Nucleus accumbens (tissue), 56 donors: ENCODE results near the gene GPR152.

ENCODE experiments used
- DNase-seq, 56 donors: peaks; one replicate each; lab custom pipeline; 2025; lab: John Stamatoyannopoulos, UW

Gene GPR152, protein sequence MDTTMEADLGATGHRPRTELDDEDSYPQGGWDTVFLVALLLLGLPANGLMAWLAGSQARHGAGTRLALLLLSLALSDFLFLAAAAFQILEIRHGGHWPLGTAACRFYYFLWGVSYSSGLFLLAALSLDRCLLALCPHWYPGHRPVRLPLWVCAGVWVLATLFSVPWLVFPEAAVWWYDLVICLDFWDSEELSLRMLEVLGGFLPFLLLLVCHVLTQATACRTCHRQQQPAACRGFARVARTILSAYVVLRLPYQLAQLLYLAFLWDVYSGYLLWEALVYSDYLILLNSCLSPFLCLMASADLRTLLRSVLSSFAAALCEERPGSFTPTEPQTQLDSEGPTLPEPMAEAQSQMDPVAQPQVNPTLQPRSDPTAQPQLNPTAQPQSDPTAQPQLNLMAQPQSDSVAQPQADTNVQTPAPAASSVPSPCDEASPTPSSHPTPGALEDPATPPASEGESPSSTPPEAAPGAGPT

DNA sequence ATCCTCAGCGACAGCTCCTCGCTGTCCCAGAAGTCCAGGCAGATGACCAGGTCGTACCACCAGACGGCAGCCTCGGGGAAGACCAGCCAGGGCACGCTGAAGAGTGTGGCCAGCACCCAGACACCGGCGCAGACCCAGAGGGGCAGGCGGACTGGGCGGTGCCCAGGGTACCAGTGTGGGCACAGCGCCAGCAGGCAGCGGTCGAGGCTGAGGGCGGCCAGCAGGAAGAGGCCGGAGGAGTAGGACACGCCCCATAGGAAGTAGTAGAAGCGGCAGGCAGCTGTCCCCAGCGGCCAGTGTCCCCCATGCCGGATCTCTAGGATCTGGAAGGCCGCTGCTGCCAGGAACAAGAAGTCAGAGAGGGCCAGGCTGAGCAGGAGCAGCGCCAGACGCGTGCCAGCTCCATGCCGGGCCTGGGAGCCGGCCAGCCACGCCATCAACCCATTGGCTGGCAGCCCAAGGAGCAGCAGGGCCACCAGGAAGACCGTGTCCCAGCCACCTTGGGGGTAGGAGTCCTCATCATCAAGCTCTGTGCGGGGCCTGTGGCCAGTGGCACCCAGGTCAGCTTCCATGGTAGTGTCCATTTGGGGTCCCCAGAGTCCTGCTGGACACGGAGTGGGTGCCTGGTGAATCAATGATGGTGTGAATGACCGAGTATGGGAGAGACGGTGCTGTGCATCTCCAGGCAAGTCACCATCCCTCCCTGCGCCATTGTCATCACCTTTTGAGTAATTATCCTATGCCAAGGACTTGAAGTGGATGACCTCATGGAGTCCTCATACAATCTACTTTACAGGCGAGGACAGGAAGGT lies at the start of gene GPR152:
TSS of gene GPR152 (minus strand) at position 589 of the 812 bp plus-strand sequence. CDS start at position 584, 5 bp downstream.
- peak in 3 of 56 donors; percentile 18 to 50 (median 20) for DNase-seq

DNA sequence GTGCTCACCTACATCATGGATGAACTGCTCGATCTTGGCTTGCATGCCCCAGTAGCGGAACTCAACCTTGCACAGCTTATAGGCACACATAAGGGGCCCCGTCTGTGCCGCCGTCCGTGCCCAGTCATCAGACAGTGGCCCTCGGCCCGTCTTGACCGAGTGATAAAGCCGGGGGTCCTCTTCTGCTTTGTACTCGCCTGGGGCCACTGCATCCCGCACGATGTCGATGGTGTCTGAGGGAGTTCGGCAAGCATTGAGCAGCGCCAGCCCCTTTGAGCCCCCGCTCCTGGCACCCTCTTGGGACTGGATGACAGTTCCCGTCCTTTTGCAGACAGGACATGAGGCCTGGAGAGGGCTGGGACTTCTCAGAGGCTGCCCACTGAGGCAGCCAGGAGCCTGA lies 49.3 kb upstream of the GPR152 start:
- no peak for DNase-seq

DNA sequence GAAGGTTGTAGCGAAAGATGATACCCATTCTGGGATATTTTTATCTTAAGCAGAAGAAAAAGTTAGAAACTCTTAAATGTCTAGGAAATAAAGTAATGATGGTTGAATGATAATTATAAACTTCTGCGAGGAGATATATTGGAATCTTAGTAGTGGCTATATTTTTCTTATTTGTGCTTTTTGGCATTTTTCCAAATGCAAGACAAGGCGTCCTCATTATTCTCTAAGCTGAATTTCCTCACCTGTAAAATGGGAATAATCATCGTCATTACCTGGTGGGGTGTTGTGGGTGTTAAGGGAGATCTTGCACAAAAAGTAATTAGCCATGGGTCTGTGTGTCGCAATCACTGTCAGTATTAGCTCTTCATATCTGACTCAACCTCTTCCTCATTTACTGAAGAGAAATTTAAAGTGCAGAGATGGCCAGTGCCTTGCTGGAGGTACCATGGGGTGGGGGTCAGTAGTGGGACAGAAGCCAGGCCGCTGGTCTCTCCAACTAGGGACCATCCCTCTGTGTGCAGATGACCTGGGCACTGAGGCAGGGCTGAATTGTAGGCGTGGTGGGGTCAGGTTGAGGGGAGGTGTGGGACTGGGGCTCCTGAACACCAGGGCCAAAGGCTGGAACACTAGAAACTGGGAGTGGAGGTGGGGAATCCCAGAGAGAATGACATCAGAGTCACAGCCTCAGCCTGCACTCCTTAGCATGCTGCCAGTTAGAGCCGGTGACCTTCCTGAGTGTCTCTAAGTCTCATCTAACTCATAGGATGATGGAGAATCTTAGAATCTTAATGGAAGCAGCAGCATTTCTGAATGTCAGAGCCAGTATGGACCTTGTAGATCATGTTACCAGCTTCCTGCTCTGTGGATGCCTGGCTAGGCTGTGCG lies 48.5 kb upstream of the GPR152 start:
- no peak for DNase-seq

DNA sequence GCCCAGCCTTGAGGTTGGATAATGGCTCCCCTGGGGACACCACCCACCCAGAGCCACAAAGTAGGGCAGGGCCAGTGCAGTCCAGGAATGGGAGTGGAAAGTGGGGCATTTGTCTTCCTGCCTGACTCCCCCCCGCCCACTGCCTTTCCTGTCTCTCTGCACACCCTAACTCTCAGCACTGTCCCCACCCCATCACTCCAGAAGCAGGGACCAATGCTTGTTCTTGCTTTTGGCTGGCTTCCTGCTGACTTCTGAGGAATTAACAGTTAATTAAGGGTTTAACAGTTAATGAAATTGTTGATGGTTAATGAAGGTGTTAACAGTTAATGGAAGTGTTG lies 47.9 kb upstream of the GPR152 start:
- no peak for DNase-seq

DNA sequence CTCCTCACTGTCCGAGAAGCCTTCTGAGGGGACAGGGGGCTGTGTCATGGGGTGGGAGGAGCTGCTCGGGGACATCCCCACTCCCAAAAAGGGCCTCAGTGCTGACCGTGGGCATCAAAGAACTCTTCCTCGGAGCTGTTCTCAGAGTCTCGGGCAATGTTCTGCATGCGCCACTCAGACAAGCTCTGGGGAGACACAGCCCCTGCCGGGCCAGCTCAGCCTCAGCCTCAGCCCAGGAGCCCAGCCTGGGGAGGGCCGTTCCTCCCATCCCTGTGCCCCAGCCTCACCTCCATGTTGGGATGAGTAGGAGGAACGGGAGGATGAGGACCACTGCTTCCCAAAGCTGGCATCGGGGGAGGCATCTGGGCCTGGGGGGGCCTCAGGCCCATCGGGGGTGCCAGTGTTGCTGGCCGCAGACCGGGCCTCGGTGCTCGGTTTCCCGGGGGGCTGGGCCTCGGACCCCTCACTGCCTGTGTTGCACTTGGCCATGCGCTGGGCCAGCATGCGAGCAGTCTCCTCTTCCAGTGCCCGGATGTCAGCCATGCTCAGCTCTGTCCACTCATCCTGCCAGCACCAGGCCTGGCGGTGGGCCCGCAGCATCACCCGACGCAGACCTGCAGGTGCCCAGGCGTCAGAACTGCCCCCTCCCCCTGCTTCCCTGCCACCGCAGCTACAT lies 47.4 kb upstream of the GPR152 start:
- DNase-seq: no peak

DNA sequence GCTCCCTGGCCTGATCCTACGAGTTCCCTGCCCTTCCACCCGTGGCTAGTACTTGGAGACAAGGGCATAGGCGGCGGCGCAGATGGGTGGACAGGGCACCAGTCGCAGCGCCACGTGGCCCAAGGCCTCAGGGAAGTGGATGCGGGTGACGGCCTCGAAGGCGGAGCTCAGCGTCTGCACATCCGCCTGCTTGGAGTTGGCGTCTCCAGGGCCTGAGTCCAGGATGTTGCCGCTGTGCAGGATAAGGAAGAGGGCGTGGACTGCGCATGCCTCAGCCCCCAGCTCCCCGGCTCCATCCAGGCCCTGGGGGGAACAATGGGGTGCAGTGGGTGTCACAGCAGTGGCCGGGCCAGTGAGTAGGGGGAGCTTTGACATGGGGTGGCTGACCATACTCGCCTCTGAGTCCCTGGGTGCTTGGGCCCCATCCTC lies 46.0 kb upstream of the GPR152 start:
- no peak for DNase-seq

DNA sequence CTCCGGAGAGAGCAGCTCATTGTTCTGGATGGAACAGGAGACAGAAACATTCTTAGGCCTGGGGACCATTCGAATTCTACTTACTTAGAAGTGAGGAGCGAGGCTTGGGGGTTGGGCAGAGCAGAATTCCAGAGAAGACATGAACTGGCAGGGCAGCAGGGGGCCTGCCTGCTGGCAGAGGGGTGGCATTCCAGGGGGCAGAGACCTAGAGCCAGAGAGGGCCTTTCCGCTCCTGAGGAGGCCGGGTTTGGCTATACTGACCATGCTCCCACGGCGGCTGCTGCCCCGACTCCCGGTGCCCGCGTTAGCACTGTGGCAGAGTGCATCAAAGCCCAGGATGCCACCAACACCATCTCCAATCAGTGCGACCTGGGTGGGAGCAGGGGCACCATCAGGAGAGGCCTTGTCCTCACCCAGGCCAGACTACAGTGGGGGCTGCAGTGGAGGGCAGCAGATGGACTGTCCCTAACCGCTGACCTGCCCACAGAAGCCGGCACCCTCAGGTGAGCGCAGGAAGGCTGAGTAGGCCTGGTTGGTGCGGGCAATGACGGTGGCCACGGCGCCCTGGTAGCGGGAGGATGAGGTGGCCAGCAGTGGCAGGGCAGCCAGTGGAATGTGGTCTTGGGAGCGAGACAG lies 45.2 kb upstream of the GPR152 start:
- no peak for DNase-seq

DNA sequence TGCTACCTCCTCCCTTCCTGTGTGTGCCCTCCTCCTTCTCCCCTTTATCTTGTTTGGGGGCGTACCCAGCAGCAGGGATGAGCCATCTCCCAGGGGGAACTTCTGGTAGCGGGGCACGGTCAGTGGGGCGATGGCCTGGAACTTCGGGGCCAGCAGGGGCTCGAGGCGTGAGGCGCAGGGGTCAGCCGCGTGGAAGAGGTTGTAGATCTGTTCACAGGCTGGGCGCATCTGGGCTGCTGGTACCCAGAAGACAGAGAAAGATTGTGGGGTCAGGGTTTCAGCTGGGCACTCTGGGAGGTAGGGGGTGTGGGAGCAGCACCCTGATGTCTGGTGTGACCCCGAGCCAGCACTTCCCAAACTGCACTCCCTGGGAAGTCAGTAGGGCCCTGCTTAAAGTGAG lies 43.6 kb upstream of the GPR152 start:
- DNase-seq: no peak

DNA sequence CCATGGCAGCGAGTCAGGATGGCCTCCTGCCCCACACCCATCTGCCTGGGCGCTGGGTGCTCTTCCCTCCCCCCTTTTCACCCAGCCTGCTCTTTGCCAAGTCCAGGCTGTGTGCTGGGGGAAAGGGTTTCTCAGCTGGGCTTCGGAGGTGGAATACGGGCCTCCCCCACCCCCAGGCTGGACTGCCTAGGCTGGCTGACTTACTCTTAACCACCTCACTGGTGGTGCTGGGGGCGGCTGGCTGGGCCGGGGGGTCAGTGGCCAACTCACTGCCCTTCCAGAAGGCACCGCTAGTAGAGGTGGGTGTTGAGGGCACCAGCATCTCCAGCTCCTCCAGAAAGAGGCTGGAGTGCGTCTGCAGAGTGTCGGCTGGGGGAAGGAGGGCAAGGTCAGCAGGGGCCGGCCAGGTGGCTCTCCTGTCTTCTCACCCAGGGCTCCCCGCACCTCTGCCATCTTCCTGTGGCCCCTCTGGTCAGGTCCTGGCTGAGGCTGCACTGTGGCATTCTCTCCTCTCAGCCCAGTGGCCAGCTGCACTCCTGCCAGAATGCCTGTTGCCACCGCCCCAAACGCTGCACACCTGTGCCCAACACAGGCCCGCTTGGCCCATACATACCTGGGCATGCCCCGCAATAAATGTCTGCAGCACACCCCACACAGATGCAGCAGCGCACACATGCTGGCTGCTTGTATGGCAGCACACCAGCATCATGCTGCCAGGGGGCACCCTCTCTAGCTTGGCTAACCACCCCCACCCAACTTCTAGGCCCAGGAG lies 42.9 kb upstream of the GPR152 start:
- DNase-seq: no peak

DNA sequence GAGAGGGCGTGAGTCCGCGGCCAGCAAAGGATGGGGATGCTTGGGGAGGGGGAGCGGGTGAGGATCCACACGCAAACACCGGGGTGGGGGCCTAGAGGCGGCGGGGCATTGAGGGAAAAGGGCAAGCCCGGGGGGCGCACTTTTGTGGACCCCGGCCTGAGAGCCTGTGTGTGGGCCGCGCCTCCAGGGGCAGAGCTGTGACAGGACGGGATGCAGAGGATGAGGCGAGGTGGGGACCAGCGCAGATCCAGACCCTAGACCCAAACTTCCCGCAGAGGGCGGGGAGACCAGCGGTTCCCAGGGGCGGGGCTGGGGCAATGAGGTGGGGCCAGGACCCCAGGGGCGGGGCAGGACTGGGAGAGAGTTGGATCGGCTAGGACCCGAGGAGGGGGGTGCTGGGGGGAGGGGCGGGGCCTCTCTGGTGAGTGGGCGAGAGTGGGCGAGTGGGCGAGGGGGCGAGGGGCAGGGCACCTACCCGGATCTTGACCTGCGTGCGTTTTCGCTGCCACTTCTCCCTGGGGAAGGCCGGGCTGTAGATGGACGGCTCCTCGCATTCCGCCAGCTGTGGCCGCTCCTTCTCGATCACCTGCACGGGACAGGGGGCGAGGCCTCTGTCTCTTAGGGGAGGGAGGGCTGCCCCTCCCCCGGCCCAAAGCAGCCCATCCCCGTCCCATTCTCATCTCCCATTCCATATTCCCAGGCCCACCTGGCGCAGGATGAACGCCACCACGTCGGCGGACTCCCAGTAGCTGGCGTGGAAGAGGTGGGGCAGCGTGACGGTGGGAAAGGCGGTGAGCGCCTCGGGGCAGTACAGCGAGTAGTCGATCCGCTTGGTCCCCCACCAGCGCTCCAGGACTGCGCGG lies 42.1 kb upstream of the GPR152 start:
- DNase-seq: no peak

DNA sequence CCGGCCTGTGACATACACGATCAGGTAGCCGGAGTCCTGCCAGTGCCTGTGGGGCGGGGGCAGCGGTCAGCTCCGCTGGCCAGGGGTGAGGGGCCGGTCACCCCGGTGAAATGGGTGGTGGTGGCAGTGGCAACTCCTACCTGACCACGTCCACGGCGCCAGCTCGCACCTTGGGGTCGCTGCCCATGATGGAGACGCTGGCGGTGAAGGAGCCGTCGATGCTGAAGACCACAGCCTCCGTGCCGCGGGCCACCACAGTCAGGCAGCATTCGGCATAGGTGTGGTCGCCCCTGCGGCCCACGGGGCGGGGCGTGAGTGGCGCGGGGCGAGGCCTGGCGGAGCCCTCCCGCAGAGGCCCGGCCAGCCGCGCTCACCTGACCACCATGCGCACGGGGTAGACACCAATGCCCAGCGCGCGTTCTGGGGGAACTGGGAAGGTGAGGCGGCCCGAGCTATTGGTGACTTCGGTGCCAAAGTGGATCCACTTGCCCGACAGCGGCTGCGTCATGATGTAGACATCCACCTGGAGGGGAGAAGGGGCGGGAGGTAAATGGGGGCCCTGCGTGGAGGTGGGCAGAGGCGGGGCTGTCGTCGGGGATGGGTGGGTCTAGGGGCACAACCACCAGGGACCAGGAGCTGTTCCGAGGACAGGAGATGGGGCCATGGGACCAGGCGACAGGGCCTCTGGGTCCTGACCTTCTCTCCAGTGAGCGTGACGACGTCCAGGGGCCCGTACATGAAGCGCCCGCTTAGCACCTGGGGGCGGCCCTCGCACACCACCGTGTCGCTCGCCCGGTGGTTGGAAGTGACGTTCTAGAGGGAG lies 41.2 kb upstream of the GPR152 start:
- DNase-seq: no peak

DNA sequence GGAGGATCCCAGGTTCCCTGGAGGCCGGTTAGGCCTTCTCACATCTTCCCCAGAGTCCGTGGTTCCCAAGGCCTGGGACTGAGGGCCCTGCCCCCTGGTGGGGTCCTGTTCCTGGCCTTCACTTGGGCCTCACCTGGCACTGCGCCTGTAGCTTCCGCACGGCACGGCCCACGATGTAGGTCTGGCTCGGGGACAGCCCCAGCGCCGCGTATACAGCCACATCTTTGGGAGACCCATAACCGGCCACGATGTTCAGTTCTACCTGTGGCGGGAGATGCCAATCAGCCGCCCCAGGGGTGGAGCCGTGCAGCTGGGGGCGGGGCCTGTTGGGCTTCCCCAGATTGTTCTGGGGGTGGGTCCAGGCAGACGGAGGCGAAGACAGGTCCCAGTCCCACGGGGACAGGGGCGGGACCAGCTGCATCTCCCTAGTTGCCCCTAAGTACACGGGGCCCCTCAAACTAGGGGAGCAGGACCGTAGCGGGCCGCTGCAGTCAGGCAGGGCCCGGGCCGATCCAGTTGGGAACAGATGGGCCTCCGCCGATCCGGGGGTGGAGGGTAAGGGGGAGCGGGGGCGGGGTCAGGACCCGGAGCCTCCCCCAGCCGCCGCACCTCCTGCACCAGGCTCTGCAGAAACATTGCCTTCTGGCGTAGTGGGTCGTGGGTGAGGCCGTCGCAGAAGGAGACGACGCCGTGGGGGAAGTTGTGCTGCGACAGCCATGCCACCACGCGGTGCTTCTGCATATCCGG lies 40.4 kb upstream of the GPR152 start:
- DNase-seq: no peak

DNA sequence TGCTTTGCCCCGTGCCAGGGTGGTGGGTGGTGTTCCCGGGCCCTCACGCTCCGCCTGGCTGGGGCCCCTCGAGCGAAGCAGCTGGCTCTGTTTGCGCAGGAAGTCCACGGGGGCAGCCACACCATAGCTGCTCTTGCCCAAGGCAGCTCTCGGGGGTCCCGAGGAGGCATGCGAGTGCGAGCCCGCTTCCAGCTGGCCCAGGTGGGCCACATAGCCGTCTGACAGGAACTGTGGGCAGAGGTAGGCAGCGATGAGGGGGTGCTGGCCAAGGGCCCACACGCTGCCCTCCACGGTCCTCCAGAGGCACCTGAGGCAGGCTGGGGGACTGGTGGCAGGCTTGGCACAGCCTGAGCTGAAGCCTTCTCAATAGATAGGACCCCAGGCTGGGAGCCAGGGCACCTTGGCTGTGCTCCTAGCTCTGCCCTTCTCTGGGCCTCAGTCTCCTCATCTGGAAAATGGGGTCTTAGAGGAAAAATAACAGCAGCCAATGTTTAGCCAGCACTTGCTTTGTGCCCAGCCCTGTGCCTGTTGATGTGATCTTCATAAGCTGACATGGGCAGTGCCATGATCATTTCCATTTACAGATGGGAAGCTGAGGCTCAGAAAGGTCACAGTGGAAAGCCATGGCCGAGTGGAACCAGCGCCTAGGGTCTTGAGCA lies 39.7 kb upstream of the GPR152 start:
- no peak for DNase-seq

DNA sequence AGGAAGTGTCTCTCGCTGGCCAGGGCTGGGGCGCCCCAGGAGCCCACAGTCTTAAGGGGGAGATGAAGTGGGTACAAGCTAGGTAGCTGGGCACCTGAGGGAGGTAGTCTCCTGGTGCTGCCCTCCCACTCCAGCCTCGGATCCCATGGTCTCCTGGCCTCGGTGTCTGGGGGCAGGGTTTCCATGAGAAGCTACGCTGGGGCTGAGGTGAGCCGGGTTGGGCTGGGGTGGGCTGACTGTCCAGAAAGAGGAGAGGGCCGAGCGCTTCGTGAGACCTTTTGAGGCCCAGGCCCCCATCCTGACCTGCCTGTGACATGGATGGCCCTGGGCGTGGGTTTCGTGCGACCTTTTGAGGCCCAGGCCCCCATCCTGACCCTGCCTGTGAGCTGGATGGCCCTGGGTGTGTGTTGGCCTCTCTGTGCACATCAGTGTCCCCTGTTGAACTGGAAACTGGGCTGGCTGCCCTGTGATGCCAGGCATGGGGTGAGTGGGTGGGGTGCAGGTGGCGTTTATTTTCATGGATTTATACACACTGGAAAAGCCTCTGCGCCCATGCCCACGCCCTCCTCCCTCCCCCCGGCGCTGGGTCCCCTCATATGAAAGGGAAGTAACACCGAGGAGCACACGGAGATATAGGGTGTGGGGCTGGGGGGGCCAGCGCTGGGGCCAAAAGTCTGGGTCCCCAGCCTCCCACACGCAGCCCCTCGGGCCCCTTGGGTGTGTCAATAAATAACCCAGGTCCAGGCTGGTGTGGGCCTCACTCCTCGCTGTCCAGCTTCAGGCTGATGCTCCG lies 38.9 kb upstream of the GPR152 start:
- no peak for DNase-seq

DNA sequence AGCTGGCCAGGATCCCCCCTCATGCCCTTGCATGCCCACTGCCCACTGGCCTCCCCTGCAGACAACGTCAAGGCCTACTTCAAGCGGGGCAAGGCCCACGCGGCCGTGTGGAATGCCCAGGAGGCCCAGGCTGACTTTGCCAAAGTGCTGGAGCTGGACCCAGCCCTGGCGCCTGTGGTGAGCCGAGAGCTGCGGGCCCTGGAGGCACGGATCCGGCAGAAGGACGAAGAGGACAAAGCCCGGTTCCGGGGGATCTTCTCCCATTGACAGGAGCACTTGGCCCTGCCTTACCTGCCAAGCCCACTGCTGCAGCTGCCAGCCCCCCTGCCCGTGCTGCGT lies 38.2 kb upstream of the GPR152 start:
- no peak for DNase-seq
